Raji (cell line): ENCODE data around the gene RDH16.

Source experiments
- POLR2A ChIP-seq: IDR thresholded peaks from 2 replicates; pipeline ENCODE4 v1.6.1; 2011; ENCODE audit warnings: low read depth, low read length, control low read depth; ENCODE audit not compliant: insufficient read depth

Gene RDH16

GRCh38 chr12:56994231-56994746 lies 36.9 kb upstream of the RDH16 start:
- no peak for TF ChIP-seq POLR2A

GRCh38 chr12:56993346-56993745 lies 35.9 kb upstream of the RDH16 start:
- no peak for TF ChIP-seq POLR2A

GRCh38 chr12:56991319-56992246 lies 34.2 kb upstream of the RDH16 start:
- TF ChIP-seq POLR2A, result no peak

GRCh38 chr12:56990648-56991318 lies 33.4 kb upstream of the RDH16 start:
- TF ChIP-seq POLR2A, result no peak

DNA sequence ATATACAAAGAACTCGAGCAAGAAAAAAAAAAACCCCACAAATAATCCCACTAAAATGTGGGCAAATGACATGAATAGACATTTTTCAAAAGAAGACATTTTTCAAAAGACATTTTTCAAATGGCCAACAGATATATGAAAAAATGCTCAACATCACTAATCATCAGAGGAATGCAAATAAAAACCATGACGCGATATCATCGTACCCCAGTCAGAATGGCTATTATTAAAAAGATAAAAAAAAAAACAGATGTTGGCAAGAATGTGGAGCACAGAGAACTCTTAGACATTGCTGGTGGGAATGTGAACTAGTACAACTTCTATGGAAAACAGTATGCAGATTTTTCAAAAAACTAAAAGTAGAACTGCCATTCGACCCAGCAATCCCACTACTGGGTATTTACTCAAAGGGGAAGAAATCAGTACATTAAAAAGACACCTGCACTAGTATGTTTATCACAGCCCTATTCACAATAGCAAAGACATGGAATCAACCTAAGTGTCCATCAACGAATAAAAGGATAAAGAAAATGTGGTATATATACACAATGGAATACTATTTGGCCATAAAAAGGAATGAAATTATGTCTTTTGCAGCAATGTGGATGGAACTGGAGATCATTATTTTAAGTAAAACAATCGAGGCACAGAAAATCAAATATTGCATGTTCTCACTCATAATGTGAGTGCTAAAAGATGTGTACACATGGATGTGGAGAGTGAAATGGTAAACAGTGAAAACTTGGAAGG lies 32.6 kb upstream of the RDH16 start:
- TF ChIP-seq POLR2A, result no peak

GRCh38 chr12:56988207-56988739 lies 30.9 kb upstream of the RDH16 start:
- no peak for TF ChIP-seq POLR2A

GRCh38 chr12:56987551-56988053 lies 30.2 kb upstream of the RDH16 start:
- no peak for TF ChIP-seq POLR2A

DNA sequence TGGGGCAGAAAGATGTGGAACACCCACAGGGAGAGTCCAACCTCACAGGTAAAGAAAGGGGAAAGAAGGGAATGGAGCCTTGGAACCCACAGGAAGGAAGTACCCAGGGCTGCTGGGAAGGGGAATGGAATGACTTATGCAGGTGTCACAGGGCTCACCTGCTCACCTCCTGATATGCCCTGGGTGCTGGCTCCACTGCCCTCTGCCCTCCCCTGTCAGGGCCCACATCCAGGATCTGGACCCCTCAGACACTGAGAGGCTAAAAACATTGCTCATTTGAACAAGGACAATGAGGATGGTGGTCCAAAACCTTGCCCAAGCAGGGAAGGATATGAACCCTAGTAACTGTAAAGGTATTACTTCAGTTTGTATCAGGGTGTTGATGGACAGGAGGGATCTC lies 29.6 kb upstream of the RDH16 start:
- TF ChIP-seq POLR2A, result no peak

- TF ChIP-seq POLR2A, result no peak
These were observed 26.0 kb upstream of the RDH16 start for GRCh38 chr12:56983386-56983785.

GRCh38 chr12:56980941-56981530 lies 23.6 kb upstream of the RDH16 start:
- TF ChIP-seq POLR2A, result no peak

DNA sequence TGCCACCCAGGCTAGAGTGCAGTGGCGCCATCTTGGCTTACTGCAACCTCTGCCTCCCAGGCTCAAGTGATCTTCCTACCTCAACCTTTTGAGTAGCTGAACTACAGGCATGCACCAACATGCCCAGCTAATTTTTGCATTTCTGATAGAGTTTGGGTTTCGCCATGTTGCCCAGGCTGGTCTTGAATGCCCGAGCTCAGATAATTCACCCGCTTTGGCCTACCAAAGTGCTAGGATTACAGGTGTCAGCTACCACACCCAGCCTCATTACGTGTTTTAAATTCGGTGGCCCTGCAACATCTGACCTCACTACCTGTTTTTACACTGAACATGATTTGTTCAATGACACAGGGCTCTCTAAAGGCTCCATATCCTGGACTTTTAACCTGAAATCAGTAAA lies 22.9 kb upstream of the RDH16 start:
- no peak for TF ChIP-seq POLR2A

DNA sequence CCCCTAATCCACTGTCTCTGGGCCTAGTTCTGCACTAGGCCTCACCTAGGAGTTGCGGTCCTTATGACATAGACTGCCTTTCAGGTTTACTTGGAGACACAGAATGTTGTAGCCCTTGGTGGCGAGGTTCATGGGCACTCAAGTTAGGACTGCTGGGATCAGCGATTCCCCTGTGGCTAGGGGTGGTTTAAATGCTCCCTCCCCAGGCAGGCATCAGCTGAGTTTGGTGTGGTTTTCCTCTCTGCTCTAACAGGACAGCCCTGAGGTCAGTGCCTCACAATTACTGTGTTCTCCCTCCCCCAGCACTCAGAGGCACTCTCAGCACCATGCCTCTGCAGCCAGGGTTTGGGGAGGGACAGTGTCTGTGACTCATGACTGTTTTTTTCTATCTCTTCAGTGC lies 22.2 kb upstream of the RDH16 start:
- TF ChIP-seq POLR2A, result no peak

DNA sequence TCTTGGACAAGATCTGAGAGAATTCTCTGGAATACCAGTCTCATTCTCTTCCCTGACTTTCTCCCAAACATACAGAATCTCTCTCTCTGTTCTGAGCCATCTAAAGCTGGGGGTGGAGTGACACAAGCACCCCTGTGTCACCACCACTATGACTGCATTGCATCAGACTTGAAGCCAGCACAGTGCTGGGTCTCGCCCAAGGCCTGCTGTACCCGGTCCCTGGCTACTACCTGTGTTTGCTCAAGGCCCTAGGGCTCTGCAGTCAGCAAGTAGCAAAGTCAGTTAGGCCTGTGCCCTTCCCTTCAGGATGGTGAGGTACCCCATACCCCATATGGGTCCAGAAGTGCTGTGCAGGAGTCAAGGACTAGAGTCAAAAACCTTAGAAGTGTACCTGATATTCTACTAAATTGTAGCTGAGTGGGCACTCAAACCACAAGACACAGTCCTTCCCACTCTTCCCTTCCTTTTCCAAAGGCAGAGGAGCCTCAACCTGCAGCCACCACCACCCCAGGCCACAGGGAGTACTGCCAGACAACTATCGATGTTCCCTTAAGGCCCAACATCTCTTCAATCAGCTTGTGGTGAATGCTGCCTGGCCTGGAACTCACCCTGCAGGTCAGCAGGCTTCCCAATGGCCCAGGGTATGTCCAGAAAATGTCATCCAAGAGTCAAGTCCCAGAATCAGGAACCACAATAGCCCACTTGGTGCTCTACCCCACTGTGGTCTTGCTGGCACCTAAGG lies 21.2 kb upstream of the RDH16 start:
- no peak for TF ChIP-seq POLR2A

- no peak for TF ChIP-seq POLR2A
These were observed 1.0 kb upstream of the RDH16 start for GRCh38 chr12:56958422-56958821.
